Astrocyte (in vitro differentiated cells and primary cell): Measurements from ENCODE around the gene DLGAP5. TPM values are rescaled to one million over a fixed set of nuclear protein-coding genes. Genes with fewer than 3 reads are reported as not detected.

Source experiments
- DNase-seq: peaks from one replicate; pipeline ENCODE4 v3.0.0-alpha.2; 2010; ENCODE audit warnings: low read depth
- FAIRE-seq: peaks from 2 replicates; lab custom pipeline; 2011; peaks lifted over from hg19 to GRCh38; lab: Jason Lieb, UNC
- H2AFZ ChIP-seq: 2 replicates; pipeline ENCODE4 v1.6.0; 2012; ENCODE audit warnings: low read depth, low read length, inconsistent platforms
- H3K27ac ChIP-seq: 2 replicates; pipeline ENCODE4 v1.5.1; 2011; ENCODE audit warnings: low read depth, low read length, inconsistent platforms
- H3K27me3 ChIP-seq: 2 replicates; pipeline ENCODE4 v1.6.0; 2011; ENCODE audit warnings: low read length, inconsistent platforms; ENCODE audit not compliant: insufficient read depth
- H3K36me3 ChIP-seq: 2 replicates; pipeline ENCODE4 v1.5.1; 2011; ENCODE audit warnings: low read length, inconsistent platforms; ENCODE audit not compliant: insufficient read depth
- H3K4me1 ChIP-seq: 2 replicates; pipeline ENCODE4 v1.5.1; 2011; ENCODE audit warnings: low read length, inconsistent platforms; ENCODE audit not compliant: insufficient read depth
- H3K4me2 ChIP-seq: 2 replicates; pipeline ENCODE4 v1.6.0; 2012; ENCODE audit warnings: low read length, inconsistent platforms
- H3K4me3 ChIP-seq: 2 replicates; pipeline ENCODE4 v1.5.1; 2011; ENCODE audit warnings: low read depth, mild to moderate bottlenecking, low read length, inconsistent platforms; ENCODE audit not compliant: insufficient read depth
- H3K79me2 ChIP-seq: 2 replicates; pipeline ENCODE4 v1.6.0; 2012; ENCODE audit warnings: mild to moderate bottlenecking, low read length, inconsistent platforms; ENCODE audit not compliant: insufficient read depth
- H3K9ac ChIP-seq: 2 replicates; pipeline ENCODE4 v1.6.0; 2012; ENCODE audit warnings: mild to moderate bottlenecking, low read length, inconsistent platforms
- H3K9me3 ChIP-seq: 2 replicates; pipeline ENCODE4 v1.5.1; 2012; ENCODE audit warnings: low read depth, mild to moderate bottlenecking, low read length, inconsistent platforms; ENCODE audit not compliant: insufficient read depth
- H4K20me1 ChIP-seq: 2 replicates; pipeline ENCODE4 v1.6.0; 2012; ENCODE audit warnings: low read length, inconsistent platforms; ENCODE audit not compliant: insufficient read depth
- H3K27ac Mint-ChIP-seq: one replicate; pipeline ENCODE4 v1.8.0; 2021; ENCODE audit warnings: mild to moderate bottlenecking, mixed read lengths; ENCODE audit not compliant: unreplicated experiment
- H3K27me3 Mint-ChIP-seq: one replicate; pipeline ENCODE4 v1.8.0; 2021; ENCODE audit warnings: low read depth, mixed read lengths; ENCODE audit not compliant: unreplicated experiment
- H3K36me3 Mint-ChIP-seq: one replicate; pipeline ENCODE4 v1.8.0; 2021; ENCODE audit warnings: low read depth, mixed read lengths; ENCODE audit not compliant: unreplicated experiment
- H3K4me1 Mint-ChIP-seq: one replicate; pipeline ENCODE4 v1.8.0; 2021; ENCODE audit warnings: low read depth, mixed read lengths; ENCODE audit not compliant: unreplicated experiment
- H3K4me3 Mint-ChIP-seq: one replicate; pipeline ENCODE4 v1.8.0; 2021; ENCODE audit warnings: mild to moderate bottlenecking, moderate library complexity, mixed read lengths; ENCODE audit not compliant: unreplicated experiment
- H3K9me3 Mint-ChIP-seq: one replicate; pipeline ENCODE4 v1.8.0; 2021; ENCODE audit warnings: mild to moderate bottlenecking, mixed read lengths; ENCODE audit not compliant: unreplicated experiment
- CTCF ChIP-seq: IDR thresholded peaks from 2 replicates; pipeline ENCODE4 v1.5.1; 2011; ENCODE audit warnings: low read depth, mild to moderate bottlenecking, inconsistent platforms, low read length, moderate library complexity; ENCODE audit not compliant: insufficient read depth
- EZH2 ChIP-seq: IDR thresholded peaks from 2 replicates; pipeline ENCODE4 v1.6.1; 2012; ENCODE audit warnings: mild to moderate bottlenecking, low read length, inconsistent platforms; ENCODE audit not compliant: insufficient read depth
- total RNA-seq: library from RNA; stranded (reverse); gene quantifications from 2 replicates; pipeline ENCODE4 v1.2.1, GENCODE V29; 2021

The DLGAP5 gene
- total RNA-seq, 1 donor from 2014 or later, result 5.4 TPM

- DNase-seq (no peak), FAIRE-seq (no peak)
- H4K20me1 ChIP-seq, result no peaks in the 10 kb centered on the region
- Mint-ChIP-seq H3K27me3 (no peaks in the 10 kb centered on the region), H3K4me3 (no peak overlapping the region), H3K9me3 (no peaks in the 10 kb centered on the region), H3K27ac (no peak overlapping the region), H3K4me1 (peaks cover 2% of the 10 kb centered on the region), H3K36me3 (no peaks in the 10 kb centered on the region)
- no peak overlapping the region for H3K27ac ChIP-seq
- no peaks in the 10 kb centered on the region for H3K79me2 ChIP-seq
- H3K9me3 ChIP-seq, result no peaks in the 10 kb centered on the region
- no peak overlapping the region for H3K4me2 ChIP-seq
- H3K4me3 ChIP-seq, result no peak overlapping the region
- no peaks in the 10 kb centered on the region for H3K27me3 ChIP-seq
- no peak overlapping the region for H2AFZ ChIP-seq
- TF ChIP-seq CTCF (no peak), EZH2 (no peak)
- no peak overlapping the region for H3K9ac ChIP-seq
- H3K4me1 ChIP-seq, result no peaks in the 10 kb centered on the region
- peaks cover 23% of the 10 kb centered on the region for H3K36me3 ChIP-seq
Measured at GRCh38 chr14:55146425-55146824, 45.0 kb downstream of the DLGAP5 start.

- Histone ChIP-seq H3K9me3 (no peaks in the 10 kb centered on the region), H4K20me1 (no peaks in the 10 kb centered on the region), H3K79me2 (peaks cover 14% of the 10 kb centered on the region), H3K36me3 (peaks cover 46% of the 10 kb centered on the region), H3K4me2 (no peak overlapping the region), H3K4me1 (peaks cover 5% of the 10 kb centered on the region), H3K27me3 (no peaks in the 10 kb centered on the region), H2AFZ (no peak overlapping the region), H3K27ac (no peak overlapping the region), H3K9ac (no peak overlapping the region), H3K4me3 (no peak overlapping the region)
- Mint-ChIP-seq H3K4me3 (no peak overlapping the region), H3K27me3 (no peaks in the 10 kb centered on the region), H3K4me1 (no peaks in the 10 kb centered on the region), H3K36me3 (peaks cover 10% of the 10 kb centered on the region), H3K27ac (no peak overlapping the region), H3K9me3 (no peaks in the 10 kb centered on the region)
- no peak for FAIRE-seq
- TF ChIP-seq EZH2 (no peak), CTCF (no peak)
- no peak for DNase-seq
Measured at GRCh38 chr14:55142466-55142865, 48.9 kb downstream of the DLGAP5 start.

GRCh38 chr14:55141825-55142224, 49.6 kb downstream of the DLGAP5 start:
- DNase-seq (no peak), FAIRE-seq (no peak)
- Histone ChIP-seq H3K9ac (no peak overlapping the region), H3K9me3 (no peaks in the 10 kb centered on the region), H3K4me1 (peaks cover 12% of the 10 kb centered on the region), H3K27me3 (no peaks in the 10 kb centered on the region), H4K20me1 (no peaks in the 10 kb centered on the region), H3K4me2 (no peak overlapping the region), H3K4me3 (no peak overlapping the region), H2AFZ (no peak overlapping the region), H3K36me3 (peaks cover 46% of the 10 kb centered on the region), H3K79me2 (peaks cover 16% of the 10 kb centered on the region), H3K27ac (no peak overlapping the region)
- Mint-ChIP-seq H3K4me3 (no peak overlapping the region), H3K4me1 (peaks cover 1% of the 10 kb centered on the region), H3K27me3 (no peaks in the 10 kb centered on the region), H3K27ac (no peak overlapping the region), H3K36me3 (peaks cover 10% of the 10 kb centered on the region), H3K9me3 (no peaks in the 10 kb centered on the region)
- no peak for TF ChIP-seq EZH2
- TF ChIP-seq CTCF, result no peak
